HG02943 (cell line): ENCODE measurements around the gene CADPS.

Source experiments
- ATAC-seq: cut with Tn5 transposase; IDR thresholded peaks from one replicate; pipeline ENCODE4 v1.9.1; 2021; ENCODE audit warnings: mild to moderate bottlenecking, low read depth, moderate library complexity; ENCODE audit not compliant: unreplicated experiment

The CADPS gene

DNA sequence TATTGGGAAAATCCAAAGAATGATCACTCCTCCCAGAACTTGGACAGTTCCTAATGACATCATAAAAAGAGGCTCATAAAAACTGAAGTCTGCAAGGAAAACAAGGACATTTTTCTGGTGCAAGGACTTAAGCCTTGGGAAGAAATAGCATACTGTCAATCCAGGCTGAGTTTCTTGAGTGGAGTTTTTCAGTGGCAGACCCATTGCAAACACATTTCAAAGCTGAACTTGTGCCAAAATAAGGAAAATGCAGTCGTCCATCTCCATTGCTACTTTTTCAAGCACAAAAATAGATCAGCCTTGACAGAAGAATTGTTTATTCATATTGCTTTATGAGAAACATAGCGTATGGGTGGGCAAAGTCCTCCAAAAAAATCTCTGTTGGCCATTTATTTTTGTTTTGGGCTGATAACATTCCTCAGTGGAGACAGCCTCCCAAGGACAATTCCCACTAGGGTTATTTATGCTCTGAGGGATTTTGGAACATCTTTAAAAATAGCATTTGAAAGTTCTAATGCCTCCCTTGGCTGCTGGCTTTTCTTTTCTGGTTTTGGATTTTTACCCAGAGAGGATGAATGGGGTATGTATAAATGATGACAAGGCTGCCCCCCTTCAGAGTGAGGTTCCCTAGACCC lies 220.0 kb downstream of the CADPS start:
- no peak for ATAC-seq

DNA sequence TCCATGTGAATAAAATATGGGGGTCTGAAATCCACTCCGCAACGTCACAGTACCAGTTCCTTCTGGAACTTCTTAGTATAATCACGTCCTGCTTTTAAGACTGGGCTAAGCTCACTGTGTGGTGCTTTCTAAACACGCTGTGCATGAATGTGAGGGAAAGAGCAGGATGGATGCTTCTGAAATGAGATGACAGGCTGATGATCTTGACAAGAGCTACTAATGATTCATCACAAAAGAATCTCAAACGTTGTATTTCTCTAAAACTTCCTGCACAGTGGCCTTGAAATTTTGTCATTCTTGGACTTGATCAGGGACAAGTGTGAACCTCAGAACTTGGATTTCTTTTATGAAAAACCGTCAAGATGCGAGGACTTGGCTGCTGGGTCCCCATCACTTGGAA lies 221.4 kb downstream of the CADPS start:
- no peak for ATAC-seq

DNA sequence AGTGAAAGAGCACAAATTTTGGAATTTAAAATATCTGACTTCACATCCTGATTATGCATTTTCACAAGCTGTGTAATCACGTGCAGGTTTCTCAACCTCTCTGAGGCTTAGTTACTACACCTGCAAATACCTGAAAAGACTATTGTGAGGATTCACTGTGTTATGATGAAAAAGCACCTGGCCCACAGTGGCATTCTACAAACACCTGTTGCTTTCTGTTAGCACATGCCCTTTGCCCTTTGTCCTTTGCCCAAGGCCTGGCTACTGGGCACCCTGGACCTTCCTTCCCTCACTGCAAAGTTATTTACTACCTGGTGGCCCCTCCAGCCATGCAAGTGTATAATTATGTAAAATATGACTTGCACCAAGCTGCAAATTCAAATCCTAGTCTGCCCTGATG lies 227.5 kb downstream of the CADPS start:
- ATAC-seq = no peak

DNA sequence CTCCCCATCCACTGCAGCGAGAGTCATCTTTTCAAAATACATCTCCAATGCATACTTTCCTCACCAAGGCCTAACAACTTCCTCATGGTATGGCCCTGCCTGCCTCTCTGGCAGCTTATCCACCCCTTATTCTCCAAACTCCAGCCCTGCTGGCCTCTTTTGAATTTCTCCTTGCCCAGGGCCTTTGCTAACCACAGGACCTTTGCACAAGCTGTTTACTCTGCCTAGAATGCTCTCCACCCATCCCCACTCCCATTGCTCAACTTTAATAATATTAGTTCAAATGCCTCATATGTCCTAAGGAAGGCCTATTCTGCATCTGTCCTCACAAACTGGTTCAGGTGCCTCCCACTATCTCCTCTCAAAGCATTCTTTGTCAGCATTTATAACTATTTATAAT lies 230.7 kb downstream of the CADPS start:
- no peak for ATAC-seq

DNA sequence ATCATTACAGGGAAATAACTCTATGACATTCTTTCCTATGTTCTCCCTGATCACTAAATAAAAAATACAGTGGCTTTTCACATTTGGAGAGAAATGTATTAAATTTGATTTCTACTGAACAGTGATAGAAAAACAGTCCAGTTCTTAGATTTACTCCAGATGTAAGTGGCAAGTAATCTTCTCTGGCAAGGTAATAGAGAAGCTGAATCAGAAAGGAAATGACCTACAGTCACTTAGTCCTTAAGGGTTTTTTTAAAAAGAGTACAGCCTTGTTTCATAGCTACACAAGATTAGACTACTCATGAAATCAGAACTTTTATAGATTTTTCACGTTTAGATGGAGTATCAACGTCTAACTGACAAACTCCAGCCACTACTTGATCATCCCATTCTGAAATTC lies 236.9 kb downstream of the CADPS start:
- no peak for ATAC-seq

DNA sequence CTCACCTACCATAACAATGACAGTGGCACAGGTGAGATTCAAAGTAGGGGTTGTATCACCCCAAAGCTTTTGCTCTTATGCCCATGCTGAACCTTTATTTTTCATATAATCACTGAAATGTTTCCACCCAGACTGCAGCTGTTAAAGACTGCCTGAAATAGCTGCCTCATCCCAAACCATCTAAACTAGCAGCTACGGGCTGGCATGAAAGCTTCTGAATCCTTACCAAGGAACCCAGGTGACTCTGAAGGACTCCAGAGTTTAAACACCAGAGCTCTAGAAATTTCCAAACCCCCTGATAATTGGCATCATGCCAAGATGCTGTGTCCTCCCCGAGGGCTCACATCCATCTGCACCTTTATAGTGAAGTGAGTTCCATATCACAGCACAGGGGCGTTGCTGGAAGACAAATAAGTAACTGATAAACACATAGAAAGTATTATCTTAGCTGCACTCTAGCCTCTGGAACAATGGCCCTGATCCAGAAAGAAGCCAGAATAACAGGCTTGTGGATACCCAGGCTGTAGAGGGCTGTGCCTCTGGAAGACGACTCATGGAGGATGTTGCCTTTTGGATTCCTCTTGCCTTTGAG lies 238.9 kb downstream of the CADPS start:
- no peak for ATAC-seq

DNA sequence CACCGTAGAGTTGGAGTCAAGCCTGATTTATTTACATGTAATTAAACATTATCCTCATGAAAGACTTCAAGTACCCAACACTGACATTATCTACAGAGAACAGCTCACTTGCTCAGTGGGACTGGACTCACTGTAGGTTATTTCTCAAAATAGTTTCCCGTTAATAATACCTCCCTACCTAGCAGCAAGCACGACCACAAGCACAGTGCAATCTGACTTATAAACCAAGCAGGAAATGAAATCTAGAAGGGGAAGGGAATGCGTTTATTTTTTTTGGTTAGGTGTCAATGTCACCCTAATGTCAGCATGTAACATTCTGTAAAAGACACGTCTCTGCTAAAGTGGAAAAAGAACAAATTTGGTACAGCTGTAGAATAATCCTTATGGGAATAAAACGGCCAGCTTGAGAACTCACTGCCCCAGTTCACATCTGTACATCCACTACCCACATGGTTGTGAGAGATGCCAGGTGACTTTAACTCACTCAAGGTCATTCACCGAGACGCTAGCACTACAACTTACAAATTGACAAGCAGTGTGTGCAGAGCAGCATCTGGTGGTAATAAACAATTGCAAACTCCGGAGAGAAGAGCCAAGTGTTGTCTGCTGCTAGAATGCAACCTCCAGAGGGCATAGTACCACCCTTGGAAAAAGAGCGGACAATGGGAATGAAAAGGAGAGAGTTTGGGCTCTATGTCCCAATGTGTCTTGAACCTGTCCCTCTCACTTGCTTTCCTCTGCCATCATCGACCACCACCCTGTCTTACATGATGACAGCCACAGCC lies 242.5 kb downstream of the CADPS start:
- no peak for ATAC-seq

DNA sequence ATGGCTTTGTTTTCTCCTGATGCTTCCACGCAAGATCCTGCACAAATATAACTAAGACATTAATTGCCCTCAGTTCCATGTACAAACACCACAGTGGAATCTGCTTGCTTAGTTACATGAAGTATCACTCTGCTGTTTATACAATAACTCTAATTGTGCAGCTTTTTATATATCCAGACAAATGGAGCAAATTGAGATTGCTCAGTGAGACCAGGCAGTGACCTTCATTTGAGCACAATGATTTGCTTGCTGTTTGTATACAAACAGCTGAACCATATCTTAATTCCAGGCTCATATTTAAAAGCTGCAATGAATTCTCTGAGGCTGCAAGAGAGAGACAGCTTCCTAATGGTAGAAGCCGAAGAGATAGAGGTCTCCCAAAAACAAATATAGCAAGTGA lies 243.7 kb downstream of the CADPS start:
- ATAC-seq = no peak

DNA sequence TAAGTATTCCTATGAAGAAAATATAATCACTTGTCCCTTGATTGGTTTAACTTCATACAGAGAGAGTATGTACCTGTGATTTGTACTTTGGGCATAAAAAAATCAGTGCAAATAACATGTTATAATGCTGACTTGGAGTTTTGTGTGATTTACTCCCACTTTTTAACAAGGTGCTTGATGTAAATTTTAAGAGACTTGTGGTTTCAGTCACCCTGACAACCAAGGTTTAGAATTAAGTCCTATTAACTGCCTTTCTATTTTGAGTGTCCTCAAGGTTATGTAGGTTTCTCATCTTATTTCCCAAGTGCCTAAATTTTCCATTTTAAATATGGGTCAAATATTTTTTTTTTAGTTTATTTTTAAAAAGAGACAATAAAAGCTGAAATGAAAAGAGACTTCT lies 244.6 kb downstream of the CADPS start:
- ATAC-seq = no peak

DNA sequence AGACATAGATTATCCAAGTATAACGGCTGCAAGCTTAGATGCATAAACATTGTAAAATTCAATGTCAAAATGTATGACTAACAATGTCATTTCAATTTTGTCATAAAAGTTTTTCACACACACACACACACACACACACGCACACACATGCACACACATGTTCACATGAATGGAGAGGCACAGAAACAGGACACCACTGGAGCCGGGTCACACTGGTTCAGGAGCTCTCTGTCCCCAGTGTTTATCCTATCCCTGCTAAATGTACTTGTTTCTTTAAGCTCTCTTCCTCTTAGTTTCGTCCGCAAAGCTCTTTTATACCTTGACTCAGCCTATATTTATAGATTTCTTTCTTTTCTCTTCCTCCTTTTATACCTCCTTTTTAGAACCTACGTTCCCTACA lies 249.9 kb downstream of the CADPS start:
- ATAC-seq = no peak

DNA sequence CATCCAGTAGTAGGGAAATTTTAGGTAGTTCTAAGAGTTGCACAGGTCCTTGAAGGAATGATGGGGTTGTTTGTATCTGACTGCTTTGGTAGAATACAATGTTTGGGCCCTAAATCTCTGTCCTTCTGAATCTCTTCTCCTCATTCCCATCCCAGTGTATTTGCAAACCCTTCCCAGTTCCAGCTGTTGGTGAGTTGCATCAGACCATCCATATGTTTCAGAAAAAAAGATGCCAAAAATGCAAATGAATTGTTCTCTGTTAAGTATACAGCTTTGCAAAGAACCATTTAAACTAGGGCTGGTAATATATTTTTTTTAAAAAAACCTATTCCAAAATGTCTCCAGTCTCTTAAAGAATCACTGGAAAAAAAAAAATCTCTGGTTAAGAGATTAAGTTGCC lies 251.0 kb downstream of the CADPS start:
- ATAC-seq = no peak

DNA sequence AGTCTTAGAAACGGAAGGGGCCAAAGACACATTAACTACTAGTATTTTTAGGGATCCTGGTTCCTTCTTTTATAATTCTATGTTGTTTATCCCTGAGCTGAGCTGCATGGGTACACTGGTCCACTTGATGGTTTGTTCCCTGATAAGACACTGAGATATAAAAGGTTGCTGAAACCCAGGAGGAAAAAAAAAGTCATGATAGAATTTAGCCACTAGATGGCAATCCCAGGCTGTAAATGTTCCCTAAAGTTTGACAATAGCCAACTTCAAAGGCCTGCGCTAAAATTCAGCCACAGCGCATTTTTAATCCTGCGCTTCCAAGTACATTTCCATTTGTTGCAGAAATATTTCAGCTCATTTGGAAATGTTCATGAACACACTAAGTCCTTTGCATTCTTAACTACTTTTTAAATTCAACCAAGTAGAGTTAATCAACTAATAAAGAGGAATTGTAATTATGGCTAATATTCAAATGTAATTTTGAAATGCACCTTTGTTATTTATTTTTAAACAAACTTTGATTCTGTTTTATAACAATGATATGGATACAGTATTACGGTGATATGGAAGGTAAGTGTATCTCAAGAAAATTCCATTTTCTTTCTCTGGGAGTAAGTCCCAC lies 252.6 kb downstream of the CADPS start:
- no peak for ATAC-seq

DNA sequence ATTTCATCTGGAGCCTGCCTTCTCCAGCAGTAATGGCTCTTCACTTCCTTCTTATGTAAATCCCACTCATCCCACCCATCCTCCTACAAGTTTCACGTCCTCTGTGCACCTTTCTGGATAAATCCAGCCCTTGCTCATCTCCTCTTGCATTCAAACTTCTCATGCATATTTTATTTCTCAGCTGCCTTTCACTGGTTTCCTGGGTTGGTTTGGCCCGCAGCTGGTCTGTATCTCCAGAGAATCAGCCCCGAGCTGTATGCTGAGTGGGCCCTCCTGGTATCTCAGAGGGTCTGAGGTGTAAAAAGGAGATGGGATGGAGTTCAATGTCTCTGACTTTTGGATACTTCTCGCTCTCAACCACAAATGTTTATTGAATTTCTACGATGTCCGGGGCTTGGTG lies 253.3 kb downstream of the CADPS start:
- no peak for ATAC-seq

DNA sequence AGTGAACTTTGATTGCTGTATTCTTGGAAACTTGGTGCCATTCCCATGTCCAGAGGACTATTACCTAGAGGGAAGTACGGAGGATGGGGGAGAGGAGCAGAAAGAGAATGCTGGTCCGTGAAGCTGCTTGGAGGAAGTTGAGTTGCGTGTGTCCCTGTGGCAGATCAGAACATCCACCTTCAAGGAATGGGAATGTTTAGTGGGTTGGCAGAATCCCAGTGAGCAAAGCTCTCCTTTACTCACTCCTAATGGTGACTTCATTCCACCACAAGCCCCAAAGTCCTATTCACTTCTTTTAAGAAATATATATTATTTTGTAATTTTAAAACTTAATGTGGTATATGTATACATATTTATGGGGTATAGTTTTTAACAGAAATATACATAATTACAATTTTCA lies 254.0 kb downstream of the CADPS start:
- ATAC-seq = no peak

DNA sequence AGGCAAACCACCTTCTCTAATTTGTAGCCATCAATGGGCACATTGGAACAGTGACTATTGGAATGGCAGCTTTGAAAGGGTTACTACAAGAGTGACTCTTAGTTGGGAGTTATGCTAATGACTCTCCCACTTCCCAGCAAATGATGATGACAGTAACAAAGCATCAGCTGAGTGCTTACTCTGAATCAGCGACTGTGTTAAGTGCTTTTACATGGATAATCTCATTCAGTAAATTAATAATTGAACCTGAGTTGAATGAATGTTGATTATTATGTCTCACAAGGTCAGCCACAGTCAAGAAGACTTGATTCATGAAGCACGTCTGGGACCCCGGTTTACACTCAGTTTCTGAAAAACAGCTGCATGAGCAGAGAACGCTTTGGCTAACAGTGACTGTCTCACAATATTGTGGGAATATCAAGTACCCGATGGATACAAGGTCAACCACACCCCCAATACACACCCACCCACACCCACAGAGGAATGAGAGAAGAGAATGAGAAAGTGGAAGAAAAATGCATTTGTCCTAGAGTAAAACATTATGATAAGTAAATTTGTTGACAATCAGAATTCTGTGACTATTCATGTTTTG lies 259.9 kb downstream of the CADPS start:
- ATAC-seq = no peak

DNA sequence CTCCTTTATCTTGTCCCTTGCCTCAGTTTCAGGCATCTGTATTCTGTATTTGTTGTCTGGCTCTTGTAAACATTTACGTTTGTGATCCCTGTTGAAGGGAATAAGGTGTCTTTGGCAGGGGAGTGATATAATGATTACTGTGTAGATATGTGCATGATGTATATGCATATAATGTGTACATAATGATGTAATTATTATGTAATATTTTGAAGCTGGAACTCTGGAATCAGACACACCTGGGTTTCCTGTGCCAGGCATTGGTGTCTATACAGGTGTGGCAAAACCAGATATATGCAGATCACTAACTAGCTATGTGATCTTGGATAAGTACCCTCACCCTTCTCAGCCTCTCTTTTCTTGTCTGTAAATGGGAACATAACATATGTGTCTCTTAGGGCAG lies 260.7 kb downstream of the CADPS start:
- ATAC-seq = no peak

DNA sequence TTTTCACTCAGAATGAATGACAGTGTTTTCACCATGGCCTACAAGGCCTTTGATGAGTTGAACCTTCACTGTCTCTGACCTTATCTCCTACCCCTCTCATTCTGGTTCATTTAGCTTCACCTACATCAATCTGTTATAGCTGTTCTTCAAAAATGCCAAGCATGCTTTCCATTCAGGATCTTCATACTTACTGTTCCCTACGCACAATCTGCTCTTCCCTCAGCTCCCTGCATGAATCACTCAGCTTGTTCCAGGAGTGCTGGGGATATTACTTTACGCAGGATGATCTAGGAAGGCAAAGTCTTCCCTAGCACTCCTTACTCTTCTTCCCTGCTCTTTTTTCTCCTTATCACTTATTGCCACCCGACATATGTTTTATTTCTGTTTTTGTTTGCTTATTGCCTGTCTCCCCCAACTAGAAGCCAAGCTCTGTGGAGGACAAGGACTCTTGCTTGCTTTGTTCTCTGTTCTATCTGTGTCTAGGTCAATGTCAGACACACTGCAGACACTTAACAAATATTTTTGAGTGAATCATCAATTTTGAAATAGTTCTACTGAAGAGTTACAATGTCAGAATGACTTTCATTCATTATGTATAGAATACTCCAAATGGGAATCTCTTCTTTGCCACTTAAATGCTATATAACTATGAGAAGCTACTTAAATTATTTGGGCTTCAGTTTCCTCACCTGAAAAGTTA lies 263.5 kb downstream of the CADPS start:
- ATAC-seq = no peak

DNA sequence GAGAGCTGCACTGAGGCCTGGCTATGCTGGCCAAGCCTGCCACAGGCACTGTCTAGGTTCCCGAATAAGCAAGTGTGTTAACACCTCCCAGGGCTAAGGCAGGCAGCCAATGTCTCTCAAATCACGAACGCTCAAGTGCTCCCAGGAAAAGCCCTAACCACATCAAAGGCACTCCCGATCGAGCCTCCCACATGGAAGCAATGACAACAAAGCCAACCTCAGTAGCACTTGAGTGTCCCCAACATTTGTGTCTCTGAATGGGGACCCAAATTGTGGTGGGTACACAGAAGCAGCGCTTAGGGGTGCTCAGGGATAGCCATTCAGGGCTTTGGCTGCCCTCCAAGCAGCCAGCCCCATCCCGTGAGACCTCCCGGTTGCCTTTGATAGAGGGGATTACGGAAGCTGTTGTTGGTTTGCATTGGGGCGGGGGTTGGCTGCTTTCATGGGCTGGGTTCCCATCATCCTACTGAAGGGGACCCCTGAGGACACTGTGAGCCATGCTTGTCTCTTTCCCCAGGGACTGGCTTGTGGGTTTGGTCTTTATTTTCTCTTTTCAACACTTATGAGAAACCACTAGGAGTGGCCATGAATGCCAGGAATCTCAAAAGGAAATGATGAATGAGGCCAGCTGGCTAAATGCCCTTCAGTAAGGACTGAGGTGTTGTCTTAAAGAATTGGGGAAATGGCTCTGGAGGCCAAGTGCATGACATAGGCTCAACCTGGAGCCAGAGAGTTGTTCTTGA lies 267.8 kb downstream of the CADPS start:
- no peak for ATAC-seq

DNA sequence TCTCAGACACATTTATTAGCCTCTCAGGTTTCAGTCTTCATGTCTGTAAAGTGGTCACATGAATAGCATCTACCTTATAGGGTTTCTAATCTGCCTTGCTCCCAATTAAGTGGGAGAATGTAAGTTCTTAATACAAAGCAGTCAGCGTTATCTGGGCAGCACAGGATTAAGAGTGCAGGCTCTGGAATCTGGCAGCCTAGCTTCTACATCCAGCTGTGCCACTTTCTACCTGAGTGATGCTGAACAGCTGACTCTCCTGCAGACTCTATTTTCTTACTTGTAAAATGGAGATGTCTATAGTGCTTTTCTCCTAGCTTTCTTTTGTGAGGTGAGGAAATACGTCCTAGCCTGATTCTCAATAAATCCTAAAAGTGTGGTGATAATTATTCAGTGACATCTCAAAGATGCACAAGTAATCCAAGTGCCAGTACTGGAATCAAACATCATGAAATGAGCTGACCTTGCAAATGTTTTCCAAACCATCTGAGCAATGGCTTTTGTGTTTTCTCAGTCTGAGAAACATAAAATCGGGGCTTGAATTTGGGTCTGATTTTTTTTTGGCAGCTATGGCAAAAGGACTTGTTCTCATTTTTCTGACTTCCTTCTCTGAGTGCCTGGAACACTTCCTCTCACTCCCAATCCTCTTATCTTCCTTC lies 269.7 kb downstream of the CADPS start:
- no peak for ATAC-seq
